Measurements from ENCODE around the gene UNC79. TPM values are rescaled to one million over a fixed set of nuclear protein-coding genes. Genes with fewer than 3 reads are reported as not detected.
A peak's percentile ranks its signal among the peaks of the same experiment; 100 is the strongest.

The UNC79 gene
- total RNA-seq, 1 experiment from 2014 or later = 0.07 TPM

- Histone ChIP-seq H3K4me2 (no peak overlapping the region), H3K79me2 (ENCODE audit: low read depth) (no peaks in the 10 kb centered on the region), H2AFZ (no peak overlapping the region), H3K27ac (no peak overlapping the region), H4K20me1 (ENCODE audit: insufficient read depth) (no peaks in the 10 kb centered on the region), H3K9me2 (ENCODE audit: insufficient read depth) (no peaks in the 10 kb centered on the region), H3K4me3 (no peak overlapping the region), H3K27me3 (ENCODE audit: insufficient read depth, low read depth) (peaks cover 67% of the 10 kb centered on the region), H3K9me3 (ENCODE audit: insufficient read depth, low read depth) (no peaks in the 10 kb centered on the region), H3F3A (ENCODE audit: insufficient read depth, low read depth) (no peaks in the 10 kb centered on the region), H3K4me1 (replicated peaks; ENCODE audit: insufficient read depth) (no peaks in the 10 kb centered on the region), H3K36me3 (ENCODE audit: low read depth) (no peaks in the 10 kb centered on the region)
- intact Hi-C loops (cut with micrococcal nuclease; ENCODE audit: unreplicated experiment) = no loop called here
- no peak for DNase-seq
- TF ChIP-seq CTCF (conservative IDR thresholded peaks at IDR 0.05) = peak; percentile 33; the same call in 1 of the 2 replicates
- TF ChIP-seq EZH2 (IDR thresholded peaks at IDR 0.05; ENCODE audit: low read depth) = no peak
- POLR2A ChIA-PET (ENCODE audit: unreplicated experiment) = no interaction called here
- CTCF ChIA-PET = no interaction called here
- no TSS peak for BruUV-seq (replicated peaks)
Measured at GRCh38 chr14:93536945-93537344, 106.2 kb downstream of the UNC79 start.

- Histone ChIP-seq H3K27ac (no peak overlapping the region), H3K4me2 (no peak overlapping the region), H2AFZ (no peak overlapping the region), H3K79me2 (ENCODE audit: low read depth) (no peaks in the 10 kb centered on the region), H4K20me1 (ENCODE audit: insufficient read depth) (no peaks in the 10 kb centered on the region), H3K4me1 (replicated peaks; ENCODE audit: insufficient read depth) (no peaks in the 10 kb centered on the region), H3K9me3 (ENCODE audit: insufficient read depth, low read depth) (no peaks in the 10 kb centered on the region), H3F3A (ENCODE audit: insufficient read depth, low read depth) (no peaks in the 10 kb centered on the region), H3K27me3 (ENCODE audit: insufficient read depth, low read depth) (peaks cover 71% of the 10 kb centered on the region), H3K36me3 (ENCODE audit: low read depth) (no peaks in the 10 kb centered on the region), H3K4me3 (no peak overlapping the region), H3K9me2 (ENCODE audit: insufficient read depth) (no peaks in the 10 kb centered on the region)
- BruUV-seq (replicated peaks) = no TSS peak
- DNase-seq = no peak
- intact Hi-C loops (cut with micrococcal nuclease; ENCODE audit: unreplicated experiment) = no loop called here
- POLR2A ChIA-PET (ENCODE audit: unreplicated experiment) = no interaction called here
- CTCF ChIA-PET = interaction anchor here (0.7 kb wide), 1 partner anchor 478 kb away, joined by 18 read pairs; no protein-coding TSS in a partner anchor
- TF ChIP-seq EZH2 (IDR thresholded peaks at IDR 0.05; ENCODE audit: low read depth) = no peak
- TF ChIP-seq CTCF (conservative IDR thresholded peaks at IDR 0.05) = no peak
Measured at GRCh38 chr14:93537951-93538350, 107.2 kb downstream of the UNC79 start.

GRCh38 chr14:93538413-93538812, 107.7 kb downstream of the UNC79 start:
- TF ChIP-seq EZH2 (IDR thresholded peaks at IDR 0.05; ENCODE audit: low read depth) (no peak), CTCF (conservative IDR thresholded peaks at IDR 0.05) (no peak)
- no peak overlapping the region for H3K27ac ChIP-seq
- POLR2A ChIA-PET (ENCODE audit: unreplicated experiment) = no interaction called here
- H2AFZ ChIP-seq = no peak overlapping the region
- DNase-seq = peak in 1 of 2 experiments; percentile 1
- H3K9me3 ChIP-seq (ENCODE audit: insufficient read depth, low read depth) = no peaks in the 10 kb centered on the region
- H3K36me3 ChIP-seq (ENCODE audit: low read depth) = no peaks in the 10 kb centered on the region
- H3K27me3 ChIP-seq (ENCODE audit: insufficient read depth, low read depth) = peaks cover 71% of the 10 kb centered on the region
- H3F3A ChIP-seq (ENCODE audit: insufficient read depth, low read depth) = no peaks in the 10 kb centered on the region
- no peaks in the 10 kb centered on the region for H3K9me2 ChIP-seq (ENCODE audit: insufficient read depth)
- intact Hi-C loops (cut with micrococcal nuclease; ENCODE audit: unreplicated experiment) = no loop called here
- H3K4me2 ChIP-seq = no peak overlapping the region
- no peaks in the 10 kb centered on the region for H3K79me2 ChIP-seq (ENCODE audit: low read depth)
- CTCF ChIA-PET = interaction anchor here (0.7 kb wide), 1 partner anchor 477 kb away, joined by 18 read pairs; no protein-coding TSS in a partner anchor
- BruUV-seq (replicated peaks) = no TSS peak
- H4K20me1 ChIP-seq (ENCODE audit: insufficient read depth) = no peaks in the 10 kb centered on the region
- H3K4me1 ChIP-seq (replicated peaks; ENCODE audit: insufficient read depth) = no peaks in the 10 kb centered on the region
- no peak overlapping the region for H3K4me3 ChIP-seq

Measured in PC-9 (cell line).